HTR-8/SVneo (cell line): Measurements from ENCODE around the gene CCDC97.
"Not testable (repeated sequence)": the region's sequence is repeated elsewhere in the genome, so short reads cannot be mapped to it uniquely, and the experiment has no call there.

Experiments used
- DNase-seq: peaks from one replicate; pipeline ENCODE4 v3.0.0; 2011; ENCODE audit warnings: low spot score, mixed read lengths; ENCODE audit not compliant: insufficient read length
- FAIRE-seq: peaks from 2 replicates; lab custom pipeline; 2011; peaks lifted over from hg19 to GRCh38; lab: Jason Lieb, UNC

The CCDC97 gene

GRCh38 chr19:41330946-41331678 lies 21.1 kb downstream of the CCDC97 start:
- FAIRE-seq, result no peak
- no peak for DNase-seq

GRCh38 chr19:41332000-41332399 lies 22.0 kb downstream of the CCDC97 start:
- DNase-seq, result no peak
- no peak for FAIRE-seq

- FAIRE-seq (no peak), DNase-seq (no peak)
Measured at GRCh38 chr19:41332468-41332867, 22.5 kb downstream of the CCDC97 start.

GRCh38 chr19:41334793-41335192 lies 24.8 kb downstream of the CCDC97 start:
- FAIRE-seq (no peak), DNase-seq (no peak)

- no peak for FAIRE-seq
Measured at GRCh38 chr19:41335467-41335866, 25.5 kb downstream of the CCDC97 start.

GRCh38 chr19:41339936-41340335 lies 30.0 kb downstream of the CCDC97 start:
- FAIRE-seq (no peak), DNase-seq (no peak)

More at GRCh38 chr19:41335467-41335866, 25.5 kb downstream of the CCDC97 start:
- no peak for DNase-seq

GRCh38 chr19:41341669-41342490 lies 31.9 kb downstream of the CCDC97 start:
- FAIRE-seq, result no peak
- DNase-seq, result no peak

- DNase-seq (no peak), FAIRE-seq (no peak)
Measured at GRCh38 chr19:41344162-41344561, 34.2 kb downstream of the CCDC97 start.

GRCh38 chr19:41346916-41347315 lies 36.9 kb downstream of the CCDC97 start:
- not testable (repeated sequence) for DNase-seq, FAIRE-seq

GRCh38 chr19:41350735-41351338 lies 40.9 kb downstream of the CCDC97 start:
- DNase-seq (no peak), FAIRE-seq (peak; percentile 23)

- peak; percentile 69 for DNase-seq
- no peak for FAIRE-seq
Measured at GRCh38 chr19:41351339-41352245, 41.6 kb downstream of the CCDC97 start.

- no peak for FAIRE-seq
- DNase-seq, result no peak
Measured at GRCh38 chr19:41352279-41352608, 42.3 kb downstream of the CCDC97 start.

- DNase-seq (peak; percentile 71), FAIRE-seq (no peak)
Measured at GRCh38 chr19:41352609-41353465, 42.9 kb downstream of the CCDC97 start.

- DNase-seq (peak; percentile 89), FAIRE-seq (peak; percentile 75)
Measured at GRCh38 chr19:41353466-41354342, 43.7 kb downstream of the CCDC97 start, which contains the start of gene TGFB1. TGFB1 (minus strand) TSS chr19:41353922; CDS start chr19:41353044, 878 bp downstream.

GRCh38 chr19:41354343-41354953 lies 44.5 kb downstream of the CCDC97 start:
- peak; percentile 46 for FAIRE-seq
- DNase-seq, result no peak

GRCh38 chr19:41355035-41355434 lies 45.1 kb downstream of the CCDC97 start:
- DNase-seq (no peak), FAIRE-seq (no peak)

GRCh38 chr19:41355802-41356201 lies 45.8 kb downstream of the CCDC97 start:
- FAIRE-seq, result no peak
- DNase-seq, result no peak
